Loucy (cell line): ENCODE data around the gene SORT1.

Experiments used
- H2AFZ ChIP-seq: fragments of 200-600 bp; sonication (generic); 2 replicates; pipeline ENCODE4 v1.6.0; 2016; ENCODE audit warnings: antibody characterized with exemption, mild to moderate bottlenecking, low read length, moderate library complexity
- H3F3A ChIP-seq: fragments of 200-600 bp; 2 replicates; pipeline ENCODE4 v1.6.0; 2016; ENCODE audit warnings: antibody characterized with exemption, low read depth, mild to moderate bottlenecking
- H3K27me3 ChIP-seq: fragments of 200-600 bp; sonication (generic); 2 replicates; pipeline ENCODE4 v1.6.1; 2014; ENCODE audit warnings: low read length, mild to moderate bottlenecking; ENCODE audit not compliant: insufficient read depth, poor library complexity, severe bottlenecking
- H3K36me3 ChIP-seq: fragments of 200-600 bp; sonication (generic); 2 replicates; pipeline ENCODE4 v1.6.1; 2016; ENCODE audit warnings: low read length; ENCODE audit not compliant: insufficient read depth
- H3K4me1 ChIP-seq: fragments of 200-600 bp; sonication (generic); 2 replicates; pipeline ENCODE4 v1.5.1; 2014; ENCODE audit warnings: low read length, mild to moderate bottlenecking; ENCODE audit not compliant: insufficient read depth, poor library complexity, severe bottlenecking
- H3K4me2 ChIP-seq: fragments of 200-600 bp; sonication (generic); 2 replicates; pipeline ENCODE4 v1.6.0; 2014; ENCODE audit warnings: antibody characterized with exemption, low read length, low read depth, mild to moderate bottlenecking; ENCODE audit not compliant: poor library complexity, severe bottlenecking
- H3K4me3 ChIP-seq: fragments of 200-600 bp; sonication (generic); 2 replicates; pipeline ENCODE4 v1.5.1; 2014; ENCODE audit warnings: low read length, mild to moderate bottlenecking, mixed read lengths; ENCODE audit not compliant: poor library complexity, severe bottlenecking
- H3K79me2 ChIP-seq: fragments of 200-600 bp; sonication (generic); 2 replicates; pipeline ENCODE4 v1.6.1; 2014; ENCODE audit warnings: low read length; ENCODE audit not compliant: insufficient read depth
- H3K9ac ChIP-seq: fragments of 200-600 bp; sonication (generic); 2 replicates; pipeline ENCODE4 v1.6.0; 2014; ENCODE audit warnings: mild to moderate bottlenecking, low read depth, low read length, moderate library complexity; ENCODE audit not compliant: poor library complexity, severe bottlenecking
- H3K9me2 ChIP-seq: fragments of 200-600 bp; sonication (generic); replicated peaks from 2 replicates; pipeline ENCODE4 v1.6.1; 2016; ENCODE audit warnings: low read depth, low read length, mixed read lengths
- H3K9me3 ChIP-seq: fragments of 200-600 bp; sonication (generic); 2 replicates; pipeline ENCODE4 v1.6.1; 2014; ENCODE audit warnings: mild to moderate bottlenecking, antibody characterized with exemption, low read length, low read depth; ENCODE audit not compliant: insufficient read depth
- H4K20me1 ChIP-seq: fragments of 200-600 bp; sonication (generic); 2 replicates; pipeline ENCODE4 v1.6.0; 2014; ENCODE audit warnings: antibody characterized with exemption, low read length, mild to moderate bottlenecking; ENCODE audit not compliant: insufficient read depth, poor library complexity, severe bottlenecking
- EZH2phosphoT487 ChIP-seq: fragments of 200-600 bp; IDR thresholded peaks from 2 replicates; pipeline ENCODE4 v1.6.1; 2018; ENCODE audit warnings: antibody characterized with exemption, mild to moderate bottlenecking, moderate library complexity, borderline replicate concordance
- TF ChIP-seq, protein P1 (sequence below): fragments of 200-600 bp; sonication (generic); conservative IDR thresholded peaks from 2 replicates; pipeline ENCODE4 v1.5.1; 2014; ENCODE audit warnings: mild to moderate bottlenecking, antibody characterized with exemption, low read length

SORT1 gene

DNA sequence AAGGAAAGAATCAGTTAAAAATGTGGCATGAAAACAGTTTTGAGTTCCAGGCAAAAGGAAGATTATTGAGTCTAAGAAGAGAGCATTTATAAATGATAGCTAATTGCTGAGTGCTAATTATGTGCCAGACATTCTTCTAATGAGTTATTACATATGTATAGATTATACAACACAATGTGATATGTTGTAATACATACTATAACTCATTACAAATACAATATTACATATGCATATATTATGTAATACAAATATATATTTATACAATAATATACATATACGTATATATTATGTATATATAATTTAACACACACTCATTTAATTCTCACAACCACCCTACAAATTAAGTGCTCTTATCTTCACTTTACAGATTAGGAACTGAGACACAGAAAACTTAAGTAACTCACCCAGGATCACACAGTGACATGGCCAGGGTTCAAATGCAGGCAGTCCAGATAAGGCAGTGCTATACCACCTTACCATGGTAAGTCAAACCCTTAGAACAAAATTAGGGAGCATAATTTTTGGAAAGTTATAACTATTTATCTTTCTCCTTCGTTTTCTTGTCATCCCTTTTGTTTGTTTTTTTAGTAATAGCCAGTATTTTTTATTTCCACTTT is 4.0 kb downstream of the SORT1 start:
- Histone ChIP-seq H4K20me1 (peaks cover 13% of the 10 kb centered on the region), H2AFZ (no peak overlapping the region), H3K4me3 (peak overlapping the region; percentile 60), H3F3A (no peaks in the 10 kb centered on the region; the same call in 1 of the 2 replicates), H3K9me2 (no peaks in the 10 kb centered on the region), H3K79me2 (peaks cover 69% of the 10 kb centered on the region), H3K9ac (peak overlapping the region; percentile 52), H3K4me1 (peaks cover 45% of the 10 kb centered on the region), H3K36me3 (no peaks in the 10 kb centered on the region), H3K27me3 (no peaks in the 10 kb centered on the region), H3K9me3 (no peaks in the 10 kb centered on the region), H3K4me2 (peak overlapping the region; percentile 92)
- TF ChIP-seq, protein P1, sequence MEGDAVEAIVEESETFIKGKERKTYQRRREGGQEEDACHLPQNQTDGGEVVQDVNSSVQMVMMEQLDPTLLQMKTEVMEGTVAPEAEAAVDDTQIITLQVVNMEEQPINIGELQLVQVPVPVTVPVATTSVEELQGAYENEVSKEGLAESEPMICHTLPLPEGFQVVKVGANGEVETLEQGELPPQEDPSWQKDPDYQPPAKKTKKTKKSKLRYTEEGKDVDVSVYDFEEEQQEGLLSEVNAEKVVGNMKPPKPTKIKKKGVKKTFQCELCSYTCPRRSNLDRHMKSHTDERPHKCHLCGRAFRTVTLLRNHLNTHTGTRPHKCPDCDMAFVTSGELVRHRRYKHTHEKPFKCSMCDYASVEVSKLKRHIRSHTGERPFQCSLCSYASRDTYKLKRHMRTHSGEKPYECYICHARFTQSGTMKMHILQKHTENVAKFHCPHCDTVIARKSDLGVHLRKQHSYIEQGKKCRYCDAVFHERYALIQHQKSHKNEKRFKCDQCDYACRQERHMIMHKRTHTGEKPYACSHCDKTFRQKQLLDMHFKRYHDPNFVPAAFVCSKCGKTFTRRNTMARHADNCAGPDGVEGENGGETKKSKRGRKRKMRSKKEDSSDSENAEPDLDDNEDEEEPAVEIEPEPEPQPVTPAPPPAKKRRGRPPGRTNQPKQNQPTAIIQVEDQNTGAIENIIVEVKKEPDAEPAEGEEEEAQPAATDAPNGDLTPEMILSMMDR, result no peak

DNA sequence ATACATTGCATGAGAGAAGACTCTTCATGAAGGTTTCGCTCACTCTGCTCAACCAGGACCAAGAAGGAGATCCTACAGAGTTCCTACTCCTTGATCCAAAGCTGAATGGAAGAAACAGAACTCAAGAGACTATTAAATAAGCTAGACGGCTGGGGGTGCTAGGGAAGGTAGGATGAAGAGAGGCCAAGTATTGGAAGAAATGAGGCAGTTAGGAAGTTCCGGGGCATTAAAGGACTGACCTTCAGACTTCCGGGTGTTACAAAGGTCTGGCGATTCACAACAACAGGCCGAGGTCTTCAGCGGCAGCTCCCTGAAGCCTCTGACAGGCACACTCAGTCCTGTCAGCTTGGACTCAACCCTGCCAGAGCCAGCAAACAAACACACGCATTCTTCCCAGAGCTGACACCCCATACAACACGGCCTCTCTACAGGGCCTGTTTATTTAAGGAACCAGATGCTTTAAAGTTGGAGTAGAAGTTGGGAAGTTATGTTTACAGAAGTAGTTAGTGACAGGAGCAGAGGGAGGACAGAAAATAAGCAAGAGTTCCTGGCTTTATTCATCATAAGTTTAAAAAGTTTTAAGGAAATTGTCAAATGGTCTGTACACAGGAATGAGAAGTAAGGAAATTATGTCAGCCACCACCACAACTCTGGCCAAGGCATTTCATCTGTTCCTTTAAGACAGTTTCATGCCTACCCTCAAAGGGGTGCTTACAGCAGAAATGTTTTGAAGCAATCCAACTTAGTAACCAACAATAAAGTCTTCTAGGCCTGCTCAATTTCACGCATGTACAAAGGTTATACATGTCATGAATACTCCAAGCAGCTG is 4.7 kb downstream of the SORT1 start:
- Histone ChIP-seq H3F3A (no peaks in the 10 kb centered on the region; the same call in 1 of the 2 replicates), H3K4me1 (peaks cover 37% of the 10 kb centered on the region), H3K27me3 (no peaks in the 10 kb centered on the region), H3K36me3 (no peaks in the 10 kb centered on the region), H3K9me2 (no peaks in the 10 kb centered on the region), H3K4me3 (peak overlapping the region; percentile 60), H3K79me2 (peaks cover 77% of the 10 kb centered on the region), H4K20me1 (peaks cover 13% of the 10 kb centered on the region), H2AFZ (no peak overlapping the region), H3K9me3 (no peaks in the 10 kb centered on the region), H3K9ac (peak overlapping the region; percentile 52), H3K4me2 (peak overlapping the region; percentile 92)
- no peak for TF ChIP-seq EZH2phosphoT487
- TF ChIP-seq, protein P1, result no peak

DNA sequence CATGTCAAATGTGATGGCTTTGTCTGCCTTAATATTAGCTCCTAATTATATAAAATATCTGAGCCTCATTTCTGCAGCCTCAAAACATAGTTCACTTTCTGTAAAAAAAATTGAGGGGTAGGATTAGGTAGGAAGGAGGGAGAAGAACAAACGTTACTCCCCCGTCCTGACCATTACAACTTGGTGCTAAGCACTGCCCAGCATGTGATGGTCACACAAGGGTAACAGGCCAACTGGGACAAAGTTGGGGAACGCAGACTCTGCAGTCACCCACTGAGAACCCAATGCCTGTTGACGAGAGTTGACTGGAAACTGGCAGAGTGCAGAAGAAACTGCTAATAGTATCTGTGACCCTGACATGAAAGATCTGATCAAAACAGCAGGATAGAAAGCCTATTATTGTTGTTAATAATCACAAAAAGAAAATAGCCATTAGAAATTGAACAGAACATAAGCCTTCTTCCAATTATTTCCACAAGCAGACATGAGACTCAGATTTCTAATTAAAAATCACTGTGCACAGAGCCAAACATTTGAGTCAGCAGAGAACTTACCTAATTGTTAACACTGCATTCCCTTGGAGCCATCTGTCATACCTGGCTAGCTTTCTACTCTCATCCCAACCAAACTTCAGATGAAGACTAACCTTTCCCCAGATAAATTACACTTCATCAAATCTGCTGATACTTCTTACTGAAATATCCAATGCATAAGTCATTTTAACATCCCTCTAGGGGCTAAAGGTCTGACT is 5.5 kb downstream of the SORT1 start:
- Histone ChIP-seq H3K4me2 (peak overlapping the region; percentile 92), H3K9me2 (no peaks in the 10 kb centered on the region), H3K4me3 (peak overlapping the region; percentile 60), H3K79me2 (peaks cover 77% of the 10 kb centered on the region), H3K27me3 (no peaks in the 10 kb centered on the region), H3K9me3 (no peaks in the 10 kb centered on the region), H3K4me1 (peaks cover 37% of the 10 kb centered on the region), H4K20me1 (peaks cover 13% of the 10 kb centered on the region), H2AFZ (no peak overlapping the region), H3K36me3 (no peaks in the 10 kb centered on the region), H3F3A (no peaks in the 10 kb centered on the region; the same call in 1 of the 2 replicates), H3K9ac (peak overlapping the region; percentile 52)
- no peak for TF ChIP-seq EZH2phosphoT487
- TF ChIP-seq, protein P1, result no peak
